CD4-positive, alpha-beta memory T cell (primary cell): ENCODE results near the gene ACSM6. TPM values are rescaled to one million over a fixed set of nuclear protein-coding genes. Genes with fewer than 3 reads are reported as not detected.

Experiments used
- CTCF ChIA-PET: fragments of 350-600 bp; sonication (Branson Sonifier 250); formaldehyde crosslinking; loops from one replicate; lab custom pipeline; 2021; ENCODE audit warnings: inconsistent platforms; ENCODE audit not compliant: partially characterized antibody; lab: Charles Lee
- POLR2A ChIA-PET: fragments of 350-600 bp; sonication (Branson Sonifier 250); formaldehyde crosslinking; loops from one replicate; lab custom pipeline; 2021; ENCODE audit not compliant: partially characterized antibody; lab: Charles Lee
- DNase-seq, 5 donors: peaks; one replicate each; pipeline versions ENCODE4 v3.0.0 to v3.0.0-alpha.2; 2020 to 2022; ENCODE audit warnings: mixed read lengths in 1 of 5
- H3K27ac ChIP-seq: one replicate; pipeline ENCODE4 v1.7.0; 2013; ENCODE audit warnings: low read depth, low read length
- H3K27me3 ChIP-seq: 2 replicates; pipeline ENCODE4 v1.7.0; 2013; ENCODE audit warnings: mild to moderate bottlenecking, low read length, moderate library complexity; ENCODE audit not compliant: insufficient read depth
- H3K36me3 ChIP-seq: 2 replicates; pipeline ENCODE4 v1.7.0; 2013; ENCODE audit warnings: mild to moderate bottlenecking, low read length, moderate library complexity; ENCODE audit not compliant: insufficient read depth
- H3K4me1 ChIP-seq: 2 replicates; pipeline ENCODE4 v1.7.0; 2013; ENCODE audit warnings: mild to moderate bottlenecking, low read length, moderate library complexity; ENCODE audit not compliant: insufficient read depth
- H3K4me3 ChIP-seq, 2 donors: one replicate each; pipeline ENCODE4 v1.7.0; 2013; ENCODE audit warnings: low read length in 2 of 2, mild to moderate bottlenecking in 1 of 2
- H3K9me3 ChIP-seq, 2 donors: one replicate each; pipeline ENCODE4 v1.7.0; 2013; ENCODE audit warnings: low read length in 2 of 2, control low read depth in 1 of 2; ENCODE audit not compliant: control insufficient read depth in 1 of 2
- H3K27ac Mint-ChIP-seq, 7 donors: one replicate each; pipeline ENCODE4 v1.8.0; 2020 to 2021; ENCODE audit warnings: mixed read lengths in 7 of 7, mild to moderate bottlenecking in 6 of 7, inconsistent platforms in 3 of 7, moderate library complexity in 3 of 7
- H3K27me3 Mint-ChIP-seq, 2 donors: one replicate each; pipeline ENCODE4 v1.8.0; 2020 to 2021; ENCODE audit warnings: mixed read lengths in 2 of 2
- H3K36me3 Mint-ChIP-seq, 2 donors: one replicate each; pipeline ENCODE4 v1.8.0; 2020 to 2021; ENCODE audit warnings: mixed read lengths in 2 of 2, inconsistent platforms in 1 of 2, mild to moderate bottlenecking in 1 of 2
- H3K4me1 Mint-ChIP-seq, 4 donors: one replicate each; pipeline ENCODE4 v1.8.0; 2020 to 2021; ENCODE audit warnings: mixed read lengths in 4 of 4, mild to moderate bottlenecking in 1 of 4
- H3K4me3 Mint-ChIP-seq, 8 donors: one replicate each; pipeline ENCODE4 v1.8.0; 2020 to 2021; ENCODE audit warnings: mixed read lengths in 8 of 8, mild to moderate bottlenecking in 7 of 8, moderate library complexity in 6 of 8, inconsistent platforms in 3 of 8
- H3K9me3 Mint-ChIP-seq, 8 donors: one replicate each; pipeline ENCODE4 v1.8.0; 2020 to 2021; ENCODE audit warnings: mixed read lengths in 8 of 8, mild to moderate bottlenecking in 5 of 8, inconsistent platforms in 3 of 8, moderate library complexity in 1 of 8
- intact Hi-C: fragments of 100-400 bp; cut with micrococcal nuclease; formaldehyde crosslinking; loops from one replicate; pipeline ENCODE4 v1.15.1; 2023
- polyA plus RNA-seq, 2 donors: library from polyadenylated mRNA; unstranded; fragments of 300-500 nt; fragmentation: Illumina TruSeq; gene quantifications; one replicate each; pipeline ENCODE4 v1.2.3, GENCODE V29; 2021
- total RNA-seq, 2 experiments: library from RNA; stranded (reverse); gene quantifications; one replicate each; pipeline ENCODE4 v1.2.3, GENCODE V29; 2021

The ACSM6 gene
- total and polyA plus RNA-seq, 4 experiments from 2014 or later = not detected

DNA sequence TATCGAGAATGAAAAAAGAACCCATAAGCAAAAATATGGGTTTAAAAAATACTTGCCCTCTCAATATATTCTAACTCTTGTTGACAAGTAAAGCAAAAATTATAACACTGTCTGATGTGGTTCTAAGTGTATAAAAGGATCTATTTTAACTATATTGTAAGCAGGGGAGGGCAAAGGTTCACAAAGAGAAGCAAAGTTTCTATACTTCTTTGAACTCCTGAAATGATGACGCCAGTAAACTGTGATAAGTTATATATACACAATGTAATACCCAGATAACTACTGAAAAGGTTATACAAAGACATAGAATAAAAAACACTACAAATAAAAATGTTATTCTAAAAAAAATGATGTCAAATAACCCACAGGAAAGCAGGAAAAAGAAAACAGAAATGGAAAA lies 59.6 kb downstream of the ACSM6 start:
- Histone ChIP-seq H3K4me3 (no peak overlapping the region), H3K36me3 (no peaks in the 10 kb centered on the region), H3K27me3 (no peaks in the 10 kb centered on the region), H3K4me1 (no peaks in the 10 kb centered on the region), H3K27ac (no peak overlapping the region), H3K9me3 (no peaks in the 10 kb centered on the region)
- no peaks in the 10 kb centered on the region for H3K4me1 Mint-ChIP-seq
- no peaks in the 10 kb centered on the region for H3K36me3 Mint-ChIP-seq
- no peak overlapping the region for H3K27ac Mint-ChIP-seq
- no peak for DNase-seq
- ChIA-PET POLR2A (no interaction called here), CTCF (no interaction called here)
- no peak overlapping the region for H3K4me3 Mint-ChIP-seq
- peaks cover 5 to 9% of the 10 kb centered on the region in 2 donors for H3K27me3 Mint-ChIP-seq
- intact Hi-C loops = no loop called here
- H3K9me3 Mint-ChIP-seq = peaks cover 0 to 4% (median 0%) of the 10 kb centered on the region in 8 donors

- Histone ChIP-seq H3K9me3 (no peaks in the 10 kb centered on the region), H3K4me1 (no peaks in the 10 kb centered on the region), H3K27ac (no peak overlapping the region), H3K27me3 (no peaks in the 10 kb centered on the region), H3K4me3 (no peak overlapping the region), H3K36me3 (no peaks in the 10 kb centered on the region)
- POLR2A ChIA-PET = no interaction called here
- intact Hi-C loops = no loop called here
- H3K36me3 Mint-ChIP-seq = no peaks in the 10 kb centered on the region
- no peak overlapping the region for H3K27ac Mint-ChIP-seq
- no peaks in the 10 kb centered on the region for H3K4me1 Mint-ChIP-seq
- CTCF ChIA-PET = no interaction called here
- peaks cover 0 to 4% (median 0%) of the 10 kb centered on the region in 8 donors for H3K9me3 Mint-ChIP-seq
- H3K27me3 Mint-ChIP-seq = peaks cover 2 to 5% of the 10 kb centered on the region in 2 donors
- no peak for DNase-seq
- no peak overlapping the region for H3K4me3 Mint-ChIP-seq
Measured at GRCh38 chr10:95254629-95255028, 60.6 kb downstream of the ACSM6 start.

GRCh38 chr10:95256268-95256667 lies 62.2 kb downstream of the ACSM6 start:
- Histone ChIP-seq H3K36me3 (no peaks in the 10 kb centered on the region), H3K27ac (no peak overlapping the region), H3K27me3 (no peaks in the 10 kb centered on the region), H3K9me3 (no peaks in the 10 kb centered on the region), H3K4me1 (no peaks in the 10 kb centered on the region), H3K4me3 (no peak overlapping the region)
- ChIA-PET CTCF (no interaction called here), POLR2A (no interaction called here)
- H3K27me3 Mint-ChIP-seq = no peaks in the 10 kb centered on the region
- H3K27ac Mint-ChIP-seq = no peak overlapping the region
- no peak overlapping the region for H3K4me3 Mint-ChIP-seq
- intact Hi-C loops = no loop called here
- no peak for DNase-seq
- no peaks in the 10 kb centered on the region for H3K4me1 Mint-ChIP-seq
- H3K9me3 Mint-ChIP-seq = peaks cover 0 to 4% (median 0%) of the 10 kb centered on the region in 8 donors
- H3K36me3 Mint-ChIP-seq = no peaks in the 10 kb centered on the region

GRCh38 chr10:95257849-95258248 lies 63.8 kb downstream of the ACSM6 start:
- ChIA-PET POLR2A (no interaction called here), CTCF (no interaction called here)
- intact Hi-C loops = no loop called here
- no peaks in the 10 kb centered on the region for H3K4me1 ChIP-seq
- no peak for DNase-seq
- Mint-ChIP-seq H3K36me3 (no peaks in the 10 kb centered on the region), H3K4me3 (no peak overlapping the region), H3K27me3 (no peaks in the 10 kb centered on the region), H3K4me1 (no peaks in the 10 kb centered on the region), H3K27ac (no peak overlapping the region), H3K9me3 (peaks cover 0 to 4% (median 0%) of the 10 kb centered on the region in 8 donors)
- H3K27ac ChIP-seq = no peak overlapping the region
- H3K36me3 ChIP-seq = no peaks in the 10 kb centered on the region
- no peaks in the 10 kb centered on the region for H3K27me3 ChIP-seq
- no peak overlapping the region for H3K4me3 ChIP-seq
- H3K9me3 ChIP-seq = no peaks in the 10 kb centered on the region

DNA sequence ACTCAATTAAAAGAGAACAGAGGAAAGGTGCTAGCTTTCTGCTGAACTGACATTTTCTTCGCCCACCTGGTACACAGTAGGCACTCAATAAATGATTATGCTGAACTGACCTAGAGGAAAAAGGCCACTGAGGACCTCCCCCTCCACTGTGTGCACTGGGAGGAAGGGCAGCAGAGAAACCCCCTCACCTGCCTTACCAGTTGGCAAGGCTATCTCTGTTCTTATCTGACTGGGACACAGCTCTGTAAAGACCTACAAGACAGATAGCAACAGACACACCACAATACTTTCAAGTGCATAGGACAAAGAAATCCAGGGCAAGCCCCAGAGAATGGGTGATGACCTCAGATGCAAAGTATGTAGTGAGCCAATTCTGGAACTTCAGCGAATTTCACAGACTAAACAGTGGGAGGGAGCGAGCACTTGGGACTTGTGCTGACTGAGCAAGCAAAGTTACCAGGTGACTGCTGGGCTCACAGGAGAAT lies 66.4 kb downstream of the ACSM6 start:
- Mint-ChIP-seq H3K27ac (no peak overlapping the region), H3K27me3 (no peaks in the 10 kb centered on the region), H3K9me3 (peaks cover 0 to 4% (median 0%) of the 10 kb centered on the region in 8 donors), H3K36me3 (no peaks in the 10 kb centered on the region), H3K4me3 (no peak overlapping the region), H3K4me1 (peaks cover 0 to 2% (median 0%) of the 10 kb centered on the region in 4 donors)
- Histone ChIP-seq H3K27me3 (no peaks in the 10 kb centered on the region), H3K36me3 (no peaks in the 10 kb centered on the region), H3K4me1 (no peaks in the 10 kb centered on the region), H3K9me3 (no peaks in the 10 kb centered on the region), H3K27ac (no peak overlapping the region), H3K4me3 (no peak overlapping the region)
- POLR2A ChIA-PET = no interaction called here
- intact Hi-C loops = no loop called here
- no peak for DNase-seq
- CTCF ChIA-PET = interaction anchor here (2.0 kb wide), 1 partner anchor 14 kb away, joined by 5 read pairs; no protein-coding TSS in a partner anchor

DNA sequence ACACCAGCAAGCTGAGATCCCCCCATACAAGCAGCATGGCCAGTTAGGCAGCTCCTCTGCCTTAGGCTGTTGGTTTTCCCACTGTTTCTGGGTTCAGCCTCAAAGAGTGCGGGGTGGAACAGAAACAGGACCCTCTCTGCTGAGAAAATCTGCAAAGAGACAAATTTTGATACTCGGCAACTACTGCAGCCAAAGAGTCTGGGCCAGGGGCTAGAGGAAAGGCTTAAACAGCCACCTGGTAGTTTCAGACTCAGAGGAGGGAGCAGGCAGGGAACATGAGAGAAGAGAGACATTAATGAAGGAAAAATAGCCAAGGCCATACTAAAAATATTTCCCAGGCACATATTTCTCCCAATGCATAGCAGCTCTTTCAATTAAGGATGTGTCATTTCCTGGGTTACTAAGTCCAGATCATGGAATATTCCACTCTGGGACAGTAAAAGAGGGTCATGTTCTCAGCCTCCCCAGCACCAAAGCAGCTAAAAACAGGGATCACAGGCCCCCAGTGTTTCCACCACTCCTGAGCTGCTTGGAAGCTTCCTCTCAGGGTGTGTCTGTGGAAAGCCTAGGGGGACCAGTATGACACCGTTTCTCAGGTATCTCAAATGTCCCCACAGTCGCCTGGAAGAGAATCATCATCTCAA lies 67.0 kb downstream of the ACSM6 start:
- Mint-ChIP-seq H3K27me3 (no peaks in the 10 kb centered on the region), H3K27ac (no peak overlapping the region), H3K36me3 (no peaks in the 10 kb centered on the region), H3K9me3 (peaks cover 0 to 4% (median 0%) of the 10 kb centered on the region in 8 donors), H3K4me1 (peaks cover 0 to 2% (median 0%) of the 10 kb centered on the region in 4 donors), H3K4me3 (no peak overlapping the region)
- DNase-seq = no peak
- H3K4me3 ChIP-seq = no peak overlapping the region
- no peaks in the 10 kb centered on the region for H3K27me3 ChIP-seq
- H3K27ac ChIP-seq = no peak overlapping the region
- intact Hi-C loops = no loop called here
- CTCF ChIA-PET = interaction anchor here (2.0 kb wide), 1 partner anchor 14 kb away, joined by 5 read pairs; no protein-coding TSS in a partner anchor
- H3K4me1 ChIP-seq = no peaks in the 10 kb centered on the region
- POLR2A ChIA-PET = no interaction called here
- no peaks in the 10 kb centered on the region for H3K9me3 ChIP-seq
- no peaks in the 10 kb centered on the region for H3K36me3 ChIP-seq

- H3K27me3 ChIP-seq = no peaks in the 10 kb centered on the region
- peaks cover 0 to 7% (median 3%) of the 10 kb centered on the region in 4 donors for H3K4me1 Mint-ChIP-seq
- H3K27ac ChIP-seq = no peak overlapping the region
- H3K4me3 ChIP-seq = no peak overlapping the region
- CTCF ChIA-PET = no interaction called here
- intact Hi-C loops = no loop called here
- no peak overlapping the region for H3K27ac Mint-ChIP-seq
- no peaks in the 10 kb centered on the region for H3K36me3 ChIP-seq
- no peaks in the 10 kb centered on the region for H3K9me3 ChIP-seq
- no peaks in the 10 kb centered on the region for H3K4me1 ChIP-seq
- POLR2A ChIA-PET = no interaction called here
- H3K36me3 Mint-ChIP-seq = no peaks in the 10 kb centered on the region
- no peak overlapping the region for H3K4me3 Mint-ChIP-seq
- H3K27me3 Mint-ChIP-seq = no peaks in the 10 kb centered on the region
- peaks cover 0 to 4% (median 0%) of the 10 kb centered on the region in 8 donors for H3K9me3 Mint-ChIP-seq
- DNase-seq = no peak
Measured at GRCh38 chr10:95261926-95262325, 67.9 kb downstream of the ACSM6 start.
